GM23338 (cell line): ENCODE results near the gene SEMA3C. TPM values are rescaled to one million over a fixed set of nuclear protein-coding genes. Genes with fewer than 3 reads are reported as not detected.

Experiments used
- ATAC-seq: fragments of 200-7000 bp; cut with Tn5 transposase; 3 replicates; pipeline ENCODE4 v1.9.1; 2020
- DNase-seq: peaks from one replicate; pipeline ENCODE4 v3.0.0-alpha.2; 2015; ENCODE audit warnings: low spot score
- H2AFZ ChIP-seq: fragments of 200-600 bp; sonication (generic); 2 replicates; pipeline ENCODE4 v1.8.0; 2016; ENCODE audit warnings: antibody characterized with exemption, mild to moderate bottlenecking, moderate library complexity
- H3F3A ChIP-seq: fragments of 200-600 bp; sonication (generic); replicated peaks from 2 replicates; pipeline ENCODE4 v1.8.0; 2017; ENCODE audit warnings: antibody characterized with exemption, mixed run types, low read depth
- H3K27ac ChIP-seq: fragments of 200-600 bp; sonication (generic); 2 replicates; pipeline ENCODE4 v1.6.1; 2016; ENCODE audit warnings: low read depth
- H3K27me3 ChIP-seq: fragments of 200-600 bp; sonication (generic); 2 replicates; pipeline ENCODE4 v1.8.0; 2016; ENCODE audit warnings: mild to moderate bottlenecking, mixed run types, moderate library complexity; ENCODE audit not compliant: insufficient read depth
- H3K36me3 ChIP-seq: fragments of 200-600 bp; sonication (generic); 2 replicates; pipeline ENCODE4 v1.8.0; 2016; ENCODE audit warnings: mild to moderate bottlenecking; ENCODE audit not compliant: insufficient read depth
- H3K4me1 ChIP-seq: fragments of 200-600 bp; sonication (generic); 2 replicates; pipeline ENCODE4 v1.8.0; 2016; ENCODE audit warnings: mild to moderate bottlenecking, moderate library complexity; ENCODE audit not compliant: insufficient read depth
- H3K4me2 ChIP-seq: fragments of 200-600 bp; sonication (generic); 2 replicates; pipeline ENCODE4 v1.7.1; 2017; ENCODE audit warnings: mixed run types
- H3K4me3 ChIP-seq: fragments of 200-600 bp; sonication (generic); 2 replicates; pipeline ENCODE4 v1.6.1; 2016; ENCODE audit warnings: mixed run types
- H3K79me2 ChIP-seq: fragments of 200-600 bp; sonication (generic); replicated peaks from 2 replicates; pipeline ENCODE4 v1.8.0; 2017; ENCODE audit warnings: mild to moderate bottlenecking; ENCODE audit not compliant: insufficient read depth
- H3K9me2 ChIP-seq: fragments of 200-600 bp; sonication (generic); 2 replicates; pipeline ENCODE4 v1.8.0; 2017; ENCODE audit not compliant: insufficient read depth
- H4K20me1 ChIP-seq: fragments of 200-600 bp; sonication (generic); replicated peaks from 2 replicates; pipeline ENCODE4 v1.8.0; 2017; ENCODE audit warnings: mild to moderate bottlenecking; ENCODE audit not compliant: insufficient read depth
- H3K27ac Mint-ChIP-seq: 2 replicates; pipeline ENCODE4 v1.8.0; 2020; ENCODE audit warnings: inconsistent platforms, mild to moderate bottlenecking, moderate library complexity, mixed read lengths
- H3K27me3 Mint-ChIP-seq: 3 replicates; pipeline ENCODE4 v1.8.0; 2022; ENCODE audit warnings: low read depth, mild to moderate bottlenecking, moderate library complexity, mixed read lengths, inconsistent platforms; ENCODE audit not compliant: insufficient read depth, poor library complexity
- H3K36me3 Mint-ChIP-seq: 3 replicates; pipeline ENCODE4 v1.8.0; 2021; ENCODE audit warnings: low read depth, mild to moderate bottlenecking, inconsistent platforms, moderate library complexity, mixed read lengths
- H3K4me1 Mint-ChIP-seq: 3 replicates; pipeline ENCODE4 v1.8.0; 2020; ENCODE audit warnings: mild to moderate bottlenecking, inconsistent platforms, mixed read lengths
- H3K4me3 Mint-ChIP-seq: 3 replicates; pipeline ENCODE4 v1.8.0; 2021; ENCODE audit warnings: moderate library complexity, mild to moderate bottlenecking, inconsistent platforms, mixed read lengths
- H3K9me3 Mint-ChIP-seq: 3 replicates; pipeline ENCODE4 v1.8.0; 2020; ENCODE audit warnings: moderate library complexity, mild to moderate bottlenecking, inconsistent platforms, mixed read lengths
- CREB1 ChIP-seq: fragments of 250-450 bp; sonication (Bioruptor Pico); IDR thresholded peaks from 2 replicates; pipeline ENCODE4 v1.5.0; 2020; ENCODE audit warnings: low read depth, mild to moderate bottlenecking, moderate library complexity
- ETS1 ChIP-seq: IDR thresholded peaks from 2 replicates; pipeline ENCODE4 v1.6.1; 2016; ENCODE audit warnings: antibody characterized with exemption
- EZH2 ChIP-seq: fragments of 200-600 bp; sonication (generic); IDR thresholded peaks from one replicate; pipeline ENCODE4 v1.8.0; 2017; ENCODE audit warnings: antibody characterized with exemption, mild to moderate bottlenecking, low read depth; ENCODE audit not compliant: unreplicated experiment
- EZH2phosphoT487 ChIP-seq: fragments of 200-600 bp; sonication (generic); IDR thresholded peaks from one replicate; pipeline ENCODE4 v1.8.1; 2018; ENCODE audit warnings: antibody characterized with exemption; ENCODE audit not compliant: unreplicated experiment
- REST ChIP-seq: IDR thresholded peaks from one replicate; pipeline ENCODE4 v1.6.1; 2018; ENCODE audit warnings: antibody characterized with exemption; ENCODE audit not compliant: unreplicated experiment
- STAT1 ChIP-seq: IDR thresholded peaks from one replicate; pipeline ENCODE4 v1.6.1; 2016; ENCODE audit warnings: antibody characterized with exemption; ENCODE audit not compliant: unreplicated experiment
- ZNF114 ChIP-seq: fragments of 250-450 bp; sonication (Bioruptor Pico); IDR thresholded peaks from 2 replicates; pipeline ENCODE4 v1.5.0; 2020; ENCODE audit warnings: mild to moderate bottlenecking, moderate library complexity
- ZNF331 ChIP-seq: fragments of 250-450 bp; sonication (Bioruptor Pico); IDR thresholded peaks from 2 replicates; pipeline ENCODE4 v1.5.0; 2020; ENCODE audit warnings: low read depth, mild to moderate bottlenecking, moderate library complexity
- ZNF462 ChIP-seq: fragments of 250-450 bp; sonication (Bioruptor Pico); IDR thresholded peaks from 2 replicates; pipeline ENCODE4 v1.5.0; 2020; ENCODE audit warnings: mild to moderate bottlenecking, moderate library complexity
- polyA plus RNA-seq: library from polyadenylated mRNA; unstranded; fragments of >200 nt; fragmentation: Nextera tagmentation; extraction: Ambion mirVana; gene quantifications from 2 replicates; pipeline ENCODE4 v1.2.1, GENCODE V29; 2016
- total RNA-seq: library from RNA; depleted of rRNA; stranded (reverse); fragments of >200 nt; shearing (Covaris generic); gene quantifications from 2 replicates; pipeline ENCODE4 v1.2.3, GENCODE V29; 2014
- TF ChIP-seq, protein P1 (sequence below), 2 experiments: fragments of 200-600 bp in 1 of 2; sonication (generic) in 1 of 2; conservative IDR thresholded peaks; 2 replicates each; pipeline versions ENCODE4 v1.5.1 to v1.6.1; 2016 to 2017; ENCODE audit warnings: antibody characterized with exemption in 2 of 2, low read depth in 2 of 2, mild to moderate bottlenecking in 2 of 2, moderate library complexity in 1 of 2

Gene SEMA3C
- total and polyA plus RNA-seq, 2 experiments from 2014 or later, result 1.0 to 3.5 TPM

DNA sequence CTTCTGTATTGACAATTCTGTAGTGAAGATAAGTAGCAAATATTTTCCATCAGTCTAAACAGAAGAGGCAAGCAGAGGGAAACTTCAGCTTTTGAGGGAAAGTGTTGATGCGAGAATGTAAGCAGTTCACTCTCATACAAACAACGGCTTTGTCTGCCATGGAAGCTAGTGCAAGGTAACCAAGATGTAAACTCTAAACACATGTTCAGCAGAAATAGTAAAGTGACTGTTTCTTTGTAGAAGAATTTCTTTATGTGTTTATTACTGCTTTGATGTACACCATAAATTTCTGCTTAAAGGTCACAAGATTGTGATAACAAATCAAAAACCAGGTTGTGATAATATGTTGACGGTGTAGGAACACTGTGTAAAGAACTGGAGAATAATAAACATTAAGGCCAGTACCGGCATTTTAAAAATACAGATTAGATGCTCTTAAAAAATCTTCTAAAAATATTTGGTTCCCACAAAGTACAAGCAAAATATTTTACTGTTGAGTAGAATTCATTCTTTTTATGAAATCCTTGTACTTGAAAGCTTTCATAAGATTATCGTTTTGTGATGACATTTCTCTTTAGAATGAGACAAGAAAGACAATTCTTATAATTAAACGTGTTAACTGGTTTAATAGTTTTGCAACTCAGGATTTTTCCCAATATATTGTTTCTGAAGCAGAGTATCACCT is 34.2 kb downstream of the SEMA3C start (continued):
- TF ChIP-seq, protein P1, sequence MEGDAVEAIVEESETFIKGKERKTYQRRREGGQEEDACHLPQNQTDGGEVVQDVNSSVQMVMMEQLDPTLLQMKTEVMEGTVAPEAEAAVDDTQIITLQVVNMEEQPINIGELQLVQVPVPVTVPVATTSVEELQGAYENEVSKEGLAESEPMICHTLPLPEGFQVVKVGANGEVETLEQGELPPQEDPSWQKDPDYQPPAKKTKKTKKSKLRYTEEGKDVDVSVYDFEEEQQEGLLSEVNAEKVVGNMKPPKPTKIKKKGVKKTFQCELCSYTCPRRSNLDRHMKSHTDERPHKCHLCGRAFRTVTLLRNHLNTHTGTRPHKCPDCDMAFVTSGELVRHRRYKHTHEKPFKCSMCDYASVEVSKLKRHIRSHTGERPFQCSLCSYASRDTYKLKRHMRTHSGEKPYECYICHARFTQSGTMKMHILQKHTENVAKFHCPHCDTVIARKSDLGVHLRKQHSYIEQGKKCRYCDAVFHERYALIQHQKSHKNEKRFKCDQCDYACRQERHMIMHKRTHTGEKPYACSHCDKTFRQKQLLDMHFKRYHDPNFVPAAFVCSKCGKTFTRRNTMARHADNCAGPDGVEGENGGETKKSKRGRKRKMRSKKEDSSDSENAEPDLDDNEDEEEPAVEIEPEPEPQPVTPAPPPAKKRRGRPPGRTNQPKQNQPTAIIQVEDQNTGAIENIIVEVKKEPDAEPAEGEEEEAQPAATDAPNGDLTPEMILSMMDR (conservative IDR thresholded peaks at IDR 0.05; ENCODE audit: low read depth in 2 of 2), result no peak
- TF ChIP-seq STAT1 (no peak), ZNF331 (CRISPR knock-in tag) (no peak), CREB1 (CRISPR knock-in tag) (no peak)

- H3K4me2 ChIP-seq, result no peak overlapping the region
- H4K20me1 ChIP-seq, result no peaks in the 10 kb centered on the region
- H3K4me3 ChIP-seq, result no peak overlapping the region
- no peaks in the 10 kb centered on the region for H3K9me3 Mint-ChIP-seq
- H3K4me1 ChIP-seq, result no peaks in the 10 kb centered on the region
- no peak overlapping the region for H3K27ac ChIP-seq
- H3K27me3 Mint-ChIP-seq, result no peaks in the 10 kb centered on the region
- no peak overlapping the region for H3K27ac Mint-ChIP-seq
- DNase-seq (no peak), ATAC-seq (no peak)
- H3K9me2 ChIP-seq, result no peaks in the 10 kb centered on the region
- no peaks in the 10 kb centered on the region for H3F3A ChIP-seq
- no peak overlapping the region for H2AFZ ChIP-seq
- no peaks in the 10 kb centered on the region for H3K36me3 Mint-ChIP-seq
- no peaks in the 10 kb centered on the region for H3K27me3 ChIP-seq
- no peaks in the 10 kb centered on the region for H3K79me2 ChIP-seq
- H3K4me1 Mint-ChIP-seq, result 0 out of 3 replicates have a peak, but pooled peaks cover 2% of the 10 kb centered on the region
- H3K4me3 Mint-ChIP-seq, result no peak overlapping the region
- H3K36me3 ChIP-seq, result no peaks in the 10 kb centered on the region
- TF ChIP-seq ETS1 (no peak), STAT1 (no peak), ZNF462 (CRISPR knock-in tag) (no peak), EZH2phosphoT487 (no peak), ZNF114 (CRISPR knock-in tag) (no peak), EZH2 (no peak), REST (no peak)
Observed at GRCh38 chr7:80883154-80884025, 35.5 kb downstream of the SEMA3C start.
